NCI-H1436 treated with DMSO at 0.1 percent for 48 hours (cell line): ENCODE measurements around the gene PIK3R4.

Experiments used
- DNase-seq: peaks from one replicate; lab custom pipeline; 2025; lab: John Stamatoyannopoulos, UW

The PIK3R4 gene

GRCh38 chr3:130688697-130689470, 57.7 kb downstream of the PIK3R4 start:
- DNase-seq: no peak

GRCh38 chr3:130688015-130688688, 58.5 kb downstream of the PIK3R4 start:
- DNase-seq: no peak

GRCh38 chr3:130687327-130687726, 59.3 kb downstream of the PIK3R4 start:
- DNase-seq: no peak

GRCh38 chr3:130686833-130687232, 59.8 kb downstream of the PIK3R4 start:
- no peak for DNase-seq

GRCh38 chr3:130682131-130682530, 64.5 kb downstream of the PIK3R4 start:
- DNase-seq: no peak

GRCh38 chr3:130679218-130679617, 67.4 kb downstream of the PIK3R4 start:
- DNase-seq: no peak

GRCh38 chr3:130677343-130677742, 69.3 kb downstream of the PIK3R4 start:
- DNase-seq: no peak

- DNase-seq: no peak
Measured at GRCh38 chr3:130671545-130672312, 74.9 kb downstream of the PIK3R4 start.

- DNase-seq: no peak
Measured at GRCh38 chr3:130669740-130670139, 76.9 kb downstream of the PIK3R4 start.

GRCh38 chr3:130663092-130663491, 83.5 kb downstream of the PIK3R4 start:
- no peak for DNase-seq

- no peak for DNase-seq
Measured at GRCh38 chr3:130662501-130662996, 84.1 kb downstream of the PIK3R4 start.

- DNase-seq: no peak
Measured at GRCh38 chr3:130661140-130661891, 85.3 kb downstream of the PIK3R4 start.

- no peak for DNase-seq
Measured at GRCh38 chr3:130659911-130660310, 86.7 kb downstream of the PIK3R4 start.

- DNase-seq: no peak
Measured at GRCh38 chr3:130658678-130659077, 88.0 kb downstream of the PIK3R4 start.

GRCh38 chr3:130656627-130657026, 90.0 kb downstream of the PIK3R4 start:
- DNase-seq: no peak

GRCh38 chr3:130654921-130655320, 91.7 kb downstream of the PIK3R4 start:
- DNase-seq: no peak

GRCh38 chr3:130654091-130654490, 92.5 kb downstream of the PIK3R4 start:
- no peak for DNase-seq

- DNase-seq: no peak
Measured at GRCh38 chr3:130649061-130649654, 97.5 kb downstream of the PIK3R4 start.

- no peak for DNase-seq
Measured at GRCh38 chr3:130648293-130648692, 98.3 kb downstream of the PIK3R4 start.

- DNase-seq: no peak
Measured at GRCh38 chr3:130645261-130645660, 101.4 kb downstream of the PIK3R4 start.

- DNase-seq: no peak
Measured at GRCh38 chr3:130644628-130645253, 101.9 kb downstream of the PIK3R4 start.
